ENCODE results near the gene FASTK.

FASTK gene

GRCh38 chr7:151107882-151108281, 27.3 kb upstream of the FASTK start:
- CTCF ChIA-PET: interaction anchor here (1.4 to 2.6 kb wide), 2 partner anchors 23 to 31 kb away, joined by 5 read pairs; no protein-coding TSS in a partner anchor
- POLR2A ChIA-PET: interaction anchor here (1.1 to 1.6 kb wide), 3 partner anchors 27 to 89 kb away, joined by 4 to 5 read pairs (median 5); partner anchors contain the start of genes ABCB8 and FASTK
- TF ChIP-seq NFRKB (IDR thresholded peaks at IDR 0.05): no peak
- no peak for TF ChIP-seq FOXM1 (IDR thresholded peaks at IDR 0.05; ENCODE audit: borderline replicate concordance)
- no peak for TF ChIP-seq SP1 (IDR thresholded peaks at IDR 0.05)
- no peak for TF ChIP-seq FOXA1 (IDR thresholded peaks at IDR 0.05)
- TF ChIP-seq ELF4 (IDR thresholded peaks at IDR 0.05): no peak
- no peak for TF ChIP-seq ARNT (IDR thresholded peaks at IDR 0.05)
- no peak for TF ChIP-seq CTBP1 (IDR thresholded peaks at IDR 0.05; ENCODE audit: borderline replicate concordance)
- no peak for TF ChIP-seq SUZ12 (IDR thresholded peaks at IDR 0.05)
- TF ChIP-seq LEF1 (IDR thresholded peaks at IDR 0.05; ENCODE audit: borderline replicate concordance): no peak
- TF ChIP-seq ZNF384 (IDR thresholded peaks at IDR 0.05): no peak
- TF ChIP-seq L3MBTL2 (conservative IDR thresholded peaks at IDR 0.05): no peak
- no peak for TF ChIP-seq TARDBP (IDR thresholded peaks at IDR 0.05)
- no peak for TF ChIP-seq BHLHE40 (IDR thresholded peaks at IDR 0.05; ENCODE audit: borderline replicate concordance)
- no peak for TF ChIP-seq HDGF (IDR thresholded peaks at IDR 0.05; ENCODE audit: borderline replicate concordance)
- TF ChIP-seq FOXK2 (IDR thresholded peaks at IDR 0.05): no peak
- TF ChIP-seq, protein P1, sequence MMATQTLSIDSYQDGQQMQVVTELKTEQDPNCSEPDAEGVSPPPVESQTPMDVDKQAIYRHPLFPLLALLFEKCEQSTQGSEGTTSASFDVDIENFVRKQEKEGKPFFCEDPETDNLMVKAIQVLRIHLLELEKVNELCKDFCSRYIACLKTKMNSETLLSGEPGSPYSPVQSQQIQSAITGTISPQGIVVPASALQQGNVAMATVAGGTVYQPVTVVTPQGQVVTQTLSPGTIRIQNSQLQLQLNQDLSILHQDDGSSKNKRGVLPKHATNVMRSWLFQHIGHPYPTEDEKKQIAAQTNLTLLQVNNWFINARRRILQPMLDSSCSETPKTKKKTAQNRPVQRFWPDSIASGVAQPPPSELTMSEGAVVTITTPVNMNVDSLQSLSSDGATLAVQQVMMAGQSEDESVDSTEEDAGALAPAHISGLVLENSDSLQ (IDR thresholded peaks at IDR 0.05): no peak
- no peak for DNase-seq (ENCODE audit: extremely low spot score)

DNA sequence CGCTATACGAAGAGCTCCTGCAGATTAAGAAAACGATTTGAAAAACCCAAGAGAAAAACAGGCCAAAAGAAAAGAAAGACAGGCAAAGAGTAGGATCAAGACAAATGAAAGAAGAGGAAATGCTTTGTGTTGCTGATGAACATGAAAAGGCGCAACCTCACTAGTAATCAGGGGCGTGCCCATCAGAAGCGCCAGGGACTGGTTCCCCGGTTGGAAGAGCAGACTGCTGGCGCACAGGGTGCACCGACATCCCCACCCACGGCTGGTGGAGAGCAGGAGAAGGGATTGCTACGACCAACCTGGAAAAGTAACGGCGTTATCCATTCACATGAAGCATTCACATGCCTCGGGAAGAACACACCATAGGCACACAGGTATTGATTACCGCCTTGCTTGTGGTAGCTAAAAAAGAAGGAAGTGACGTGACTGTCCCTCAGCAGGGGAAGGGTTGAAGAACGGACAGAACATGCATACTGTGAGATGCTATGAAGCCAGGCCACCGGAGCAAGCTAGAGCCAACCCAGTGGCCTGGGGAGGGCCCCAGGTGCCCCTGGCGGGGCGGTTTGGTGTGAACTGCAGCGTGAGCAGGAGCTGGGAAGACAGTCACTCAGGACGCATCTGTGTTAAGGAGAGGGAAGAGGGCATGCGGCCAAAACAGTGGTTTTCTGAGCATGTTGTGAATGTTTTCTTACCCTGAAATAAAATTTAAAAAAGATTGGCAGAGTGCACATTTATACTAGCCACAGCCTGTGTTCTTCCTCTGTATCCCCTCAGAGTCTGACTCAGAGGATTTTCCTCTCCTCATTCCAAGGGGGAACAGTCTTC, 24.0 kb upstream of the FASTK start:
- POLR2A ChIA-PET: no interaction called here

DNA sequence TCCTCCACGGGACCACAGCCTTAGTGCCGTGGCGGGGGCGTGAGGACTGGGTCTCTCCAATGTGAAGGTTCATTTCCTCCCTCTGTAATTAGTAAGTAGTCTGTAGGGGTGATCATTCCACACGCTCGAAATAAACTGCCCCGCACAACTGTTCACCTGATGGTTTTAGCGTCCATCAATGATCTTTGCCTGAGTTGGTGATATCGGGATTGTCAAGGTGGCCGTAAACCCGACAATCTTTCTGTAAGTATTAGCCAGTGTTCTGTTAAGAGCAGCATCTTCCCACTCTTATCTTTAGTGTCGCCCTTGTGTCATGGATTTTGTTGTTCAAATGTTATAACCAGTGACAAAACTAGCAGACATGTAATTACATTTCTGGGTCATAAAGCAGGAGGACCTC, 23.4 kb upstream of the FASTK start:
- POLR2A ChIA-PET: interaction anchor here (1.7 to 2.0 kb wide), 2 partner anchors 18 to 23 kb away, joined by 4 to 7 read pairs; partner anchors contain the start of genes AGAP3 and FASTK
- CTCF ChIA-PET: no interaction called here
- TF ChIP-seq L3MBTL2 (conservative IDR thresholded peaks at IDR 0.05) (no peak), HDGF (IDR thresholded peaks at IDR 0.05; ENCODE audit: borderline replicate concordance) (no peak), SP1 (IDR thresholded peaks at IDR 0.05) (no peak), ELF4 (IDR thresholded peaks at IDR 0.05) (no peak), TARDBP (IDR thresholded peaks at IDR 0.05) (no peak), SUZ12 (IDR thresholded peaks at IDR 0.05) (no peak), CTBP1 (IDR thresholded peaks at IDR 0.05; ENCODE audit: borderline replicate concordance) (no peak), ARNT (IDR thresholded peaks at IDR 0.05) (no peak), BHLHE40 (IDR thresholded peaks at IDR 0.05; ENCODE audit: borderline replicate concordance) (no peak), LEF1 (IDR thresholded peaks at IDR 0.05; ENCODE audit: borderline replicate concordance) (no peak), FOXK2 (IDR thresholded peaks at IDR 0.05) (no peak), FOXM1 (IDR thresholded peaks at IDR 0.05; ENCODE audit: borderline replicate concordance) (no peak), ZNF384 (IDR thresholded peaks at IDR 0.05) (no peak), FOXA1 (IDR thresholded peaks at IDR 0.05) (no peak), NFRKB (IDR thresholded peaks at IDR 0.05) (no peak)
- TF ChIP-seq, protein P1 (IDR thresholded peaks at IDR 0.05): no peak
- no peak for DNase-seq (ENCODE audit: extremely low spot score)

More for the DNA sequence above, 24.0 kb upstream of the FASTK start:
- CTCF ChIA-PET: no interaction called here
- DNase-seq (ENCODE audit: extremely low spot score): no peak
- TF ChIP-seq FOXA1 (IDR thresholded peaks at IDR 0.05) (no peak), ELF4 (IDR thresholded peaks at IDR 0.05) (no peak), TARDBP (IDR thresholded peaks at IDR 0.05) (no peak), BHLHE40 (IDR thresholded peaks at IDR 0.05; ENCODE audit: borderline replicate concordance) (no peak), HDGF (IDR thresholded peaks at IDR 0.05; ENCODE audit: borderline replicate concordance) (no peak), FOXM1 (IDR thresholded peaks at IDR 0.05; ENCODE audit: borderline replicate concordance) (no peak), CTBP1 (IDR thresholded peaks at IDR 0.05; ENCODE audit: borderline replicate concordance) (no peak), SUZ12 (IDR thresholded peaks at IDR 0.05) (no peak), NFRKB (IDR thresholded peaks at IDR 0.05) (no peak), FOXK2 (IDR thresholded peaks at IDR 0.05) (no peak), ZNF384 (IDR thresholded peaks at IDR 0.05) (no peak), SP1 (IDR thresholded peaks at IDR 0.05) (no peak)
- TF ChIP-seq, protein P1 (IDR thresholded peaks at IDR 0.05): no peak

GRCh38 chr7:151102991-151103390, 22.4 kb upstream of the FASTK start:
- CTCF ChIA-PET: no interaction called here
- DNase-seq (ENCODE audit: extremely low spot score): no peak
- POLR2A ChIA-PET: interaction anchor here (1.7 to 2.0 kb wide), 2 partner anchors 17 to 22 kb away, joined by 4 to 7 read pairs; partner anchors contain the start of genes AGAP3 and FASTK
- TF ChIP-seq FOXA1 (IDR thresholded peaks at IDR 0.05) (no peak), BHLHE40 (IDR thresholded peaks at IDR 0.05; ENCODE audit: borderline replicate concordance) (no peak), ELF4 (IDR thresholded peaks at IDR 0.05) (no peak), HDGF (IDR thresholded peaks at IDR 0.05; ENCODE audit: borderline replicate concordance) (no peak), TARDBP (IDR thresholded peaks at IDR 0.05) (no peak), SP1 (IDR thresholded peaks at IDR 0.05) (no peak), SUZ12 (IDR thresholded peaks at IDR 0.05) (no peak), LEF1 (IDR thresholded peaks at IDR 0.05; ENCODE audit: borderline replicate concordance) (no peak), L3MBTL2 (conservative IDR thresholded peaks at IDR 0.05) (no peak), NFRKB (IDR thresholded peaks at IDR 0.05) (no peak), ZNF384 (IDR thresholded peaks at IDR 0.05) (no peak), CTBP1 (IDR thresholded peaks at IDR 0.05; ENCODE audit: borderline replicate concordance) (no peak), ARNT (IDR thresholded peaks at IDR 0.05) (no peak), FOXM1 (IDR thresholded peaks at IDR 0.05; ENCODE audit: borderline replicate concordance) (no peak)
- TF ChIP-seq, protein P1 (IDR thresholded peaks at IDR 0.05): no peak

Data from HEK293T (cell line).